Medulla oblongata (tissue), 1 donor: ENCODE results near the gene PCGF2.
"Not testable (repeated sequence)": the region's sequence is repeated elsewhere in the genome, so short reads cannot be mapped to it uniquely, and the experiment has no call there.

ENCODE experiments used
- DNase-seq: peaks from one replicate; pipeline ENCODE4 v3.0.0-alpha.2; 2015; ENCODE audit errors: extremely low spot score

The PCGF2 gene

DNA sequence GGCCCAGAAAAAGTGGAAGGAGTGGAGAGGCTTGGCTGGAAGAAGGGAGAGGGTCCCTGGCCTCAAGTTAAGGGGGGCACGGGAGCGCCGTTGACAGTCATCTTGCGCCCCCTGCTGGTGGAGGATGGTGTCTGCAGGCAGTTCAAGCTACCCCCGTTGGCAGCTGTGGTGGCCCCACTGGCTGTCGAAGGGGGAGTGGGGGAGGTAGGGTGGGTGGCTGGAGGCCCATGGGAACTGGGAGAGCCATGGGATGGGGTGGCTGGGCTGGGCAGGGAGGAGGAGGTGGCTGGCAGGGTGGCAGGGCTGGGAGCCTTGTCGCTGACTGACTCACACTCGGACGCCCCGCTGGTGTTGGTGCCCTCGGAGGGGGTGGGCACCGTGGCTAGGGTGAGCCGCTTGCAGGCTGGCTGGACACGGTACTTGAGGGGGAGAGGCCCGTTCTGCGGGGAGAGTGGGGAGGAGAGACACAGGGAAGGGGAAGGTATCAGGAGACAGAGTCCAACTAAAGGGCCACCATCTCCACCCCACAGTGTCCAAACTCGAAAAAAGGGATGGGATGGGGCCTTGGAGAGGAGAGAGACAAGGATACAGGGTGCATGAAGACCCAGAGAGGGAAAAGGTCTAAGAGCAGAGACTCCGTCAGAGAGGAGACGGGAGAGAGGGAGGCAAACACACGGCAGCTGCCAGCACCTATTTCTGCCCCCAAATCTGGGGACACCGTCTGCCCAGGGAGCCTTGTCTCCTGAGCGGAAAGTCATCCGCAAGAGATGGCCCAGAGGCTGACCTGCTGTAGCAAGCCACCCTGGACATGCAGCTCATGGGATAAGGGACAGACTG, 12.8 kb downstream of the PCGF2 start:
- peak; percentile 48 for DNase-seq

DNA sequence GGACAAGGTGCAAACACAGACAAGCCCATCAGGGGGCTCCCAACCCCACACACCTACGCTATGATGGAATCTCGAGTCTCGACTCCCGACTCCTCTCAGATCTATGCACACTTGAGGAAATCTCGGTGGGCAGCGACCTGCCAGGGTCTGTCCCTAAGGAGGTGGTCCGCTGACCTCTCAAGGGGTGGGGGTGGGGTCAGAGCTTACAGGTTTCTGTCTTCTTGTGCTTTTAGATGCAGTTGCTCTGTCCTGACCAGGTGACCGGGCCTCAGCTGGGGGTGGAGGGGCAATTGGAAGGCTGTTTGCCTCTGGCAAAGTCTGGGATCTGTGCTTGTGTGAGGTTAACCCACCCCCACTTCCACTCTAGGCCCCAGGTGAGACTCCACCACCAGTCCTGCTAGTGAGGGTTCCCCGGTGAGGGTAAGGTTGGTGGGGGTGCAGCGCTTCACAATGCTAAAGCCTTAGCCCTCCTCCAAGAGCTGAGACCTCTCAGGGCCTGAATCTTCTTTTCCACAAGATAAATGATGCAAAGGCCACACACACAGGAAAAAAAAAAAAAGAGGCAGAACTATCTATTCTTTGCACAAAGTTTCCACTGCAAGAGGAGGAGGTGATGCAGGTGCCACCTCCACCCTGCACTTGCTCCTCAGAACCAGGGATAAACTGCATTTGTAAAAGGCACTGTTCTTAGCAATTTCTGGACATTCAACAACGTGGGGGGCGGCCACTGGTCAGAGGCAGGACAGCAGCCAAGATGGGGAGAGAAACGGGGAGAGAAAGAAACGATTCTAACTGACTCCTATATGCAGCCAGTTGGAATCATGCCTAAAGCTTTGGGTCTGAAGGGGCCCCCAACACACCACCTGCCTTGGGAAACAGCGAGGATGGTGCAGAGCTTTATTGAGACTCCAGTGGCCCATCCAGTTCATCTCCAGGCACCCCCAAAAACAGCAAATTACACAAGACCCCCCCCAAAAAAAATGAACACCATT, 13.9 kb downstream of the PCGF2 start:
- DNase-seq, result no peak

DNA sequence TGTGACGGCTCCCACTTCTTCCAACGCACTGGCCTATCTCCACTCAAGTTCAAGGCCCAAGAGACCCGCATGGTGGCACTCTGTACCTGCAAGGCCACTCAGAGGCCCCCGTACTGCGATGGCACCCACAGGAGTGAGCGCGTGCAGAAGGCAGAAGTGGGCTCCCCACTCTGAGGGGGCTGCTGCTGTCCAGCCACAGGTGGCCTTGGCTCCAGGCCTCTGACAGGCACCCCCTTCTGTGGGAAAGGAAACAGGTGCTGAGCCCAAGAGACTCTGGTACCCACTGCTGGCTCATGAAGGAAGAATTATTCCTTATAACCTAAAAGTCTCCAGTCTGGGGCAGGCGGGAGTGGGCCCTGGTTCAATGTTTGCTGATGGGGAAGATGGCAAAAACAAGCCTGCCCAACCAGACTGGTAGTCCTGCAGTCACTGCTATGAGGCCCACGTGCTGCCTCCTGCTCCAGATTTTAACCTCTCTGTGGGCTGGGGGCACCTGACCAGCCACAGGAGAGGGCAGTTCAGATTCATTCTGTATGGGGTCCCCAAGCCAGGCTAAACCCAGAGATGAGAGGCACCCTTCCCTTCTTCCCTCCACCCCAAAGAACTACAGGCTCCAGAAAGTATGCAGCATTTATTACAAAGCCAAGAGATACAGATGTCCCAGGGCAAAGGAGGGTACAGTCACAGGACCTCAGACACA, 14.7 kb downstream of the PCGF2 start:
- DNase-seq, result no peak

DNA sequence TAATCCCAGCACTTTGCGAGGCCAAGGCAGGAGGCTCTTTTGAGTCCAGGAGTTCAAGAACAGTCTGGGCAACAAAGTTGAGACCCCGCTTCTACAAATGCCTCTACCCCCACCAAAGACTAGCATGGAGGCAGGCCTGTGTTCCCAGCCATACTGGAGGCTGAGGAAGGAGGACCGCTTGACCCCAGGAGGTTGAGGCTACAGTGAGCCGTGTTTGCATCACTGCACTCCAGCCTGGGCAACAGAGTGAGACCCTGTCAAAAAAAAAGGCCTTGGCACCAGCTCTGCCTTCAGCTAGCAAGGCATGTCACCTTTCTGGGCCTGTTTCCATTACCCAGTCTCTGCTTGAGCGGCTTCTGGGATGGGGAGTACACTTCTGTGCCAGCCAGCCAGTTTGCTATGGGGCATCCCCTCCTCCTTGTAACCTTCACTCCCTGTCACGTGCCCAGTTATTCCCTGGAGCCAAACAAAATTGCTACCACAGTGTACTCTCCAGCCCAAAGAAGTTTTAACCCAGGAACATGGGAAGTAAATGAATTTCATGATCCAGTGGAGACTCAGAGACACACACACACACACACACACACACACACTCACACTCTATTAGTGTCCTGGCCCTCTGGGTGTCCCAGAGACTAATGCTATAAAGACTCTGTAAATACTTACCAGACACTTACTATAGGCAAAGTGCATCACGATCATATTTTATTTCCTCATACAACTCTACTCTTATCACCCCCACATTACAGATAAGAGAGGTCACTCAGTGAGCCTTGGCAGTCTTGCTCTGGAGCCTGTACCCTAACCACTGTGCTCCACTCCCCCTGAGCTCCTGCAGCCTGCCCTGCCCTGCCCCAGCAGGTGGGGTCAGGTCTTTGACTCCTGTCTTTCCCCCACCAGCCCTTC, 15.5 kb downstream of the PCGF2 start:
- no peak for DNase-seq

DNA sequence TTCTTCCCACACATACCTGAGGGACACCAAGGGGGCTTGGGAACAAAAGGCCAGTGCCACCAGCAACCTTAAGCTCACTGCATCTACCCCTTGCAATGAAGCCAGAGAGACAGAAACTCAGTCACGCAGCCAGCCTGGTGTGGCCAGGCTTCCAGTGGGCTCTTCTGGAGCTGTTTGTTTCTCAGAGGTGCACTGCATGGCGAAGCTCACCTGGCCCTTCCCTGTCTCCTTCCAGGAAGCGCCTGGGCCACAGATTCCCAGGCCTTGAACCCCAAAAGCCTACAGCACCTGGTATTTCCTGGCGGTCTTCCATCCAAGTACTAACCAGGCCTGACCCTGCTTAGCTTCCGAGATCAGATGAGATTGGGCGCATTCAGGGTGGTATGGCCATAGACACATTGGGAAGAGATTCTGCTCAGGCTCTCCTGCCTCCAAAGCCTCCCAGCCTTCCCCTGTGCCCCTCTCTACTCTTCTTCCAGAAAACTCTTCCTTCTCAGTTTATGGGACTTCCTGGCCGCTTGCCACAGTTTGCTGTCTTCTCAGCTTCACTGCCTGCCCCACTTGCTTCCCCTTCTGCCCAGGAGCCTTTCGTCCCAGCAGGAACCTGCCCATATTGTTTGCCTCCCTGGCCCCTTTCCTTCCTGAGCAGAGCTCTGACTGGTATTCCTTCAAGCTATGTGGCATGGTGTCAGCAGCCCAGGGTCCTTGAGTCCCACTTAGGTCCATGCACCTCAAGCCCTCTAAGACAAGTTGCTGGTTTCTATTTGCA, 16.4 kb downstream of the PCGF2 start:
- DNase-seq, result no peak

DNA sequence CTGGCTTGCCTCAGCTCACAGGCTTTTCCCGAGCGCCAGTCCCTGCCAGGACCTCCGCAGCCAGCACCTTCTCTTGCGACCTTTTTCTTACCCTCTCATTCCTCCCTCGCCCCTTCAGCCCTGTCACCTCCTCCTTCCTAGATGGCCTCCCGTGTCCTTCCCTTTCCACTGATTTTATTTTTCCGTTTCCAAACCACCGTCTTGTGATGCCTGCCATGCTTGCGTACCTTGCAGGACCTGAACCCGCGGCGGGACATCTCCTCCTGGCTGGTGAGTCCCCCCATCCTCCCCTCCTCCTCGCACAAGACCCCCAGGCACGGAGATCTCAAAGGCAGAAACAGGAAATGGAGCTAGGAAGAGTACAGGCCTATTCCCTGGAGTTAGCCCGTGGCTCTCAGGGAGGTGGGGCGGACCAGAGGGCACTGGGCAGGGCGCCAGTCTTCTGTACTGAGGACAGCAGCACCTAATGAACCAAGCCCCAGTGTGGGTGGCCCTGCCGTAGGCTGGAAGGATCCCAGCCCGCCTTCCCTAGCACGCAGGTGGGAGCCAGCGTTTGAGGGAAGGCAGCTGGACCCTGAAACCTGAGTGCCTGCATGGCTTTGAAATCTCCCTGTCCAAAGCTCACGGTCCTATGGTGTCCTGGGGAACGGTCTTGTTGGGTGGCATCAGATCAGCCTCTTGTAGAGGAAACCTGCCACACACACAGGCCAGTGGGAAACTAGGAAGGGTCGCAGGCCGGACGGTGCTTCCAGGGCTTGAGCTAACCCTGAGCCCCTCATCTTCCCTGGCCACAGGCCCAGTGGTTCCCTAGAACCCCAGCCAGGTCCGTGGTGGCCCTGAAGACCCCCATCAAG, 17.4 kb downstream of the PCGF2 start:
- DNase-seq, result no peak

DNA sequence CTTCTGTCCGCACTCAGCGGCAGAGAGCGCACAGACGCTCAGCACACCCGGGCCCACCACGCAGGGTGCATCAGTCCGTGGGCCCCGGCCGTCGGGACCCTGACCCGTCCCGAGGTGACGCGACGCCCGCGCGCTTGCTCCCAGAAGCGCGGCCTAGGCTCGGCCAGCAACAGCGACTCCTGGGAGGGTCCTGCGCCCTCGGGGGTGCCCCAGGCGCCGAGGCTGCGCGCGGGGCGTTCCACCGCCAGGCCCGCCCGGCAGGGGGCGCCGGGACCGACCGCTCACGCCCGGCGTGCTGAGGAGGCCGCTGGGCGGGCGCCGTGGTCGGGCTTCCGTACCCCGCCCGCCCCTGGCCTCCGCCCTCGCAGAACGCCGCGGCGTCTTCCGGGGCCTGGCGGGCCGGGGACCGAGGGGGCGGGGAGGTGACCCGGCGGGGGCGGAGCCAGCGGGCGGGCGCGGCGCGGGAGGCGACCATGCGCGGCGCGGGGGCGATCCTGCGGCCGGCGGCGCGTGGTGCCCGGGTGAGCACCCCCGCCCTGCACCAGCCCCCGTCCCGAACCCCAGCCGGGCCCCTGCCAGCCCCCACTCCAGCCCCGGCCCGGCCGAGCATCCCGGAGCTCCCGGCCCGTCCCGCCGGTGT, 18.1 kb downstream of the PCGF2 start, which contains the start of gene CISD3:
Gene CISD3 (plus strand): TSS at position 456 of the 640 bp plus-strand sequence. CDS start 18 bp downstream, at position 474.
- peak; percentile 87 for DNase-seq

DNA sequence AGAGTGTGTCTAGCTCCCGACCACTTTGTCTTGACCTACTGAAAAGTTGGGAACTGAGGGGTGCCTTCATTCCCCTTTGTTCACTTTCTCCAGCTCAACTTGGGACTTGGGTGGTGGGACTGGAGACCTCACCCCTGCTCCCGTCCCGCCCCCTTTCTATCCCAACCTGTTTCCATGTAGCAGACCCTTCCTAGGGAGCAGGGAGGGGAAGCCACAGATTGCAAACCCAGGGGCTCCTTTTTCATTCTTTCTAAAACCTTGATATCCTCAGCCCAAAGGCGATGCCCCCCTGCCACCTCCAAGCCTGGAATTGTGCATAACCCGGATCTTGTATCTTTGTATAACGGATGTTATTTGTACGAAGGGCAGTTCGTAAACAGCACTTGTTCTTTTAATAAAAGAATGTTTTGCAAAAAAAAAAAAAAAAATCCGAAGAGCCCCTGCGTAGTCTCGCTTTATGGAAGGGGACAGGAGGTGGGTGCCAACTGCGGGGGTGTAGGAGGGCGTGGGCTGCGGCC, 18.7 kb downstream of the PCGF2 start:
- DNase-seq, result no peak

DNA sequence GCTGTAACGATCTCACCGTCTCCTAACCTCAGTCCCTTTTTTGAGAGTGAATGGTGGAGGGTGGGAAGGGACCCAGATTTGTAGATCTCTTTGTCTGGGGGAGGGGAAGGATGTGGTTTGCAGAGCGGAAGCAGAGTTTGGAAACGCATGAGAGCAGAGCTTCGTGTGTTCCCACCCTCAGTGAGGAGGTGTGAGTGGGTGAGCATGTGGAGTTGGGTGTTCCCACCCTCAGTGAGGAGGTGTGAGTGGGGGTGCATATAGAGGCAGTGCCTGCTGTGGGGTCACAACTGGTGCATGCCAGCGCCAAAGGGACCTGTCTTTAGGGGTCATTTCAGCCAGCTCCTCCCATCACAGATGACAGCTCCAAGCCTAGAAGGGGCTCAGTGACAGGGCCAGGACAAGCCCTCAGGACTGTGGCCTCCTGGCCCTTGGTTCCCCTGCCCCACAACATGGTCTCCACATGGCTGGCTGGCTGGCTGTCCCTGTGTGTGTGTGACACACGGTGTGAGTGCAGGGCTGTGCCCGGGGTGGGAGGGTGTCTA, 19.8 kb downstream of the PCGF2 start:
- DNase-seq, result no peak

DNA sequence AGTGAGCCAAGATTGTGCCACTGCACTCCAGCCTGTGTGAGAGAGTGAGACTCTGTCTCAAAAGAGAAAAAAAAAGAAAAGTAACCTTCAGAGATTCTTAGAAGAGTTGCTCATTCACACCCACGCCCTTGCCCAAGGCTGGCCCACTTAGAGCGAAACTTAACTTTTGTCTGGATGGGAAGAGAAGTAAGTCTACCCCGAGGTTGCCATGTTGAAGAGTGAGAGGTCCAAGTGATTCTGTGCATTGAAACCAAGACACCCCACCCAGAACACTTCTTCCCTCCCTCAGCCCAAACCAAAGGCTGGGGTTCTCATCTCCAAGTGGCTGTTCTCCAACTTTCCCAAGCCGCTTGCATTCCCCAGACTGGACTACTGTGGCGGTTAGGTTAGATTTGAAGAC, 20.4 kb downstream of the PCGF2 start:
- DNase-seq, result no peak

DNA sequence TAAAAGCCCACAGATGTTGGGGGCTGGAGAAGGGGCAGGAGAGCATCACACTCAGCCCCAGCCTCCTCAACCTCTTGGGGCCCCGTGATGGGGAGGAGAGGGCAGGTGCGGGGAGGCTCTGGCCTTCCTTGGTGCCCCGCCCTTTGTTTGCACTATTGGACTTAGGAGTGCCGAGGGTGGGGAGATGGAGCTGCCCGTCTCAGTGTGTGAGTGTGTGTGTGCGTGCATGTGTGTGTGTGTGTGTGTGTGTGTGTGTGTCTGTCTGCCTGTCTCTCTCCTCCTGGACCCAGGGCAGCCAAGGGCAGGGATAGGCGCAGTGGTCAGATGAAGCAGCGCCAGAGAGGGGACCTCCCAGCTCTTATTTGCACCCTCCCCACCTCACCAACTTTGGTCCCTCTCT, 22.0 kb downstream of the PCGF2 start:
- DNase-seq, result not testable (repeated sequence)

DNA sequence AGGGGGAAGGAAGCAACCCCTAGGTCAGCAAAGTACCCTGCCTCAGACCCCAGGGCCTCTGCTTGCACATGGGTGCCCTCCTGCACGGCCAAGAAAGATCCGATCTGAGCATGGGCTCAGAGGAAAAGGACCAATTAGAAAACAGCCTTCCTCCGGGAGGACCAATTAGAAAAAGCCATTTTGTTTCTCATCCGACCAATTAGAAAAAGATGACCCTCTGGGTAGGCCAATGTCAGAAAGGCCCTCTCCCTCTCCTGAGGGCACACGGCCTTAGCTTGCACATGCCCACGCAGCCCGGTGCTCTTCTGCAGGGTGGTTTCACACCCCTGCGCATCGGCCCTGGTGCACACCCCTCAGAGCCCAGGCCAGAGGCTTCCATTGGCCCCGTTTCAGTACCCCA, 23.1 kb downstream of the PCGF2 start:
- DNase-seq, result no peak

DNA sequence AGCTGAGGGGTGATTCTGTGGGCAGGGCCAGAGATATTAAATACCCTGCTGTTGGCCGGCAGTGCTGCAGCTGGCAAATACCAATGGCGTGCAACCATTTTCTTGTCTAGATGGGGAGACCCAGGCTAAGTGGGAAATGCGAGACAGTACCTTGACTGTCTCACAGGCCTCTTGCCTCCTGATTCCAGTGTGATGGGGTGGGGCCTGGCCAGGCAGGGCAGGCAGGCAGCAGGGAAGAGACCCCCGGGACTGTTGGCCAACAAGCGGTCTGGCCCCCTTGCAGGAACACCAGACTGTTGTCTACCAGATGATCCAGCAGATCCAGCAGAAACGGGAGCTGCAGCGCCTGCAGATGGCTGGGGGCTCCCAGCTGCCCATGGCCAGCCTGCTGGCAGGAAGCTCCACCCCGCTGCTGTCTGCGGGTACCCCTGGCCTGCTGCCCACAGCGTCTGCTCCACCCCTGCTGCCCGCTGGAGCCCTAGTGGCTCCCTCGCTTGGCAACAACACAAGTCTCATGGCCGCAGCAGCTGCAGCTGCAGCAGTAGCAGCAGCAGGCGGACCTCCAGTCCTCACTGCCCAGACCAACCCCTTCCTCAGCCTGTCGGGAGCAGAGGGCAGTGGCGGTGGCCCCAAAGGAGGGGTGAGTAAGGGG, 23.7 kb downstream of the PCGF2 start:
- peak; percentile 85 for DNase-seq

DNA sequence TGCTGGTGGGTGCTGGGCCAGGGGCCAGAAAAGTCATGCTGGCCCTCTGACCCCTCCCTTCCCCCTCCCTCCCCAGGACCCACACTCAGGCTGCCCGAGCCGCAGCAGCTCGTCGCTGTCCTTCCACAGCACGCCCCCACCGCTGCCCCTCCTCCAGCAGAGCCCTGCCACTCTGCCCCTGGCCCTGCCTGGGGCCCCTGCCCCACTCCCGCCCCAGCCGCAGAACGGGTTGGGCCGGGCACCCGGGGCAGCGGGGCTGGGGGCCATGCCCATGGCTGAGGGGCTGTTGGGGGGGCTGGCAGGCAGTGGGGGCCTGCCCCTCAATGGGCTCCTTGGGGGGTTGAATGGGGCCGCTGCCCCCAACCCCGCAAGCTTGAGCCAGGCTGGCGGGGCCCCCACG, 26.3 kb downstream of the PCGF2 start:
- DNase-seq, result no peak

DNA sequence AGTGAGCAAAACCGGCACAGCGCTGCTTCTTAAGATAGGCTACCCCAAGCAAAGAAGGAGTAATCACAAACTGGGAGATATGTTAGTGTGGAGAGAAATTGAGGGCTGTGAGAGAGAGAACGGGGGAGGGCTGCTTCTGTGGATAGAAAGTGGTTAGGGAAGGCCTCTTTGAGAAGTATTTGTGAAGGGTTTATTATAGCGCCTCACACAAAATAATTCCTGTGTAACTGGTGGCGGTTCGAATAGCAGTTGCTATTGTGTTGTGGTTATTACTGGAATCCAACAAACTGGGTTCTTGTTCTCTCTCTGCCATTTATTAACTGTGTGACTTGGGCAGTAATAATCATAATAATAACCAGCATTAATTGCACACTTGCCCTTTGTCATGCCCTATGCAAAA, 27.2 kb downstream of the PCGF2 start:
- DNase-seq, result no peak

DNA sequence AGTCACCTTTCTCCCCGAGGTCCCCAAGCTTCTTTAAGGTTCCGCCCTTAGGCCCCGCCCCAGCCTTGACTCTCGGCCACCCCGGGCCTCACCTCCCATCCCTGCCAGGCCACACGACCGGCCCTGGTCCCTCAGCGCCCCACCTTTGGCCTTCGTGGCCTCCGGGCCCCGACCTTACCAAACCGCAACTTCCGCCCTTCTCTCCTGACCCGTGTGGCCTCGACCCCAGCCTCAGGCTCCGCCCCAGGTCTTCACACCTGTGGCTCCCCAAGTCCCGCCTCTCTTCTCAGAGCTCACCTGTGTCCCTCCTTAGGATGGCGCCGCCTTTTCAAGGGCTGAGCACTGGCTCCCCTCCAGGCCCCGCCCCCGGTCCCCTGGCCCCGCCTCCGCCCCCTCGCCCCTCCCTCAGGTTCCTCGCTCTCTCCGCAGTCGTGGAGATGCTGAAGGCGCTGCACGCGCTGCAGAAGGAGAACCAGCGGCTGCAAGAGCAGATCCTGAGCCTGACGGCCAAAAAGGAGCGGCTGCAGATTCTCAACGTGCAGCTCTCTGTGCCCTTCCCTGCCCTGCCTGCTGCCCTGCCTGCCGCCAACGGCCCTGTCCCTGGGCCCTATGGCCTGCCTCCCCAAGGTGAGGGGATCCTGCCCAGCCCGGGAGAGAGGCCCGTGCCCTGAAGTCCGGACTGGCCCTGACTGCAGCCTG, 28.0 kb downstream of the PCGF2 start:
- no peak for DNase-seq
